Mesenteric fat pad (tissue), 1 donor: ENCODE measurements around the gene SEMA3A. TPM values are rescaled to one million over a fixed set of nuclear protein-coding genes. Genes with fewer than 3 reads are reported as not detected.
"Not testable (repeated sequence)": the region's sequence is repeated elsewhere in the genome, so short reads cannot be mapped to it uniquely, and the experiment has no call there.

Experiments used
- DNase-seq: peaks from one replicate; pipeline ENCODE4 v3.0.0-alpha.2; 2020; ENCODE audit warnings: low spot score
- total RNA-seq: library from RNA; stranded (reverse); fragmentation: NEBNext Ultra II Directional; extraction: Animal tissue kit (Norgen Biotek cat#: 25700); gene quantifications from one replicate; pipeline ENCODE4 v1.2.1, GENCODE V29; 2021
- donor health status: DM: yes; HTN: yes; CAD: no.

Gene SEMA3A
- total RNA-seq, 1 donor from 2014 or later = 10.2 TPM

- no peak for DNase-seq
Measured at GRCh38 chr7:84069033-84069432, 125.6 kb downstream of the SEMA3A start.

- DNase-seq = not testable (repeated sequence)
Measured at GRCh38 chr7:84062489-84062901, 132.1 kb downstream of the SEMA3A start.

- DNase-seq = no peak
Measured at GRCh38 chr7:84060760-84061261, 133.8 kb downstream of the SEMA3A start.

GRCh38 chr7:84060000-84060399 is 134.6 kb downstream of the SEMA3A start:
- DNase-seq = no peak

- DNase-seq = no peak
Measured at GRCh38 chr7:84058311-84059076, 136.1 kb downstream of the SEMA3A start.

GRCh38 chr7:84057576-84057975 is 137.0 kb downstream of the SEMA3A start:
- no peak for DNase-seq

- DNase-seq = no peak
Measured at GRCh38 chr7:84055904-84056605, 138.5 kb downstream of the SEMA3A start.

GRCh38 chr7:84055199-84055598 is 139.4 kb downstream of the SEMA3A start:
- not testable (repeated sequence) for DNase-seq

GRCh38 chr7:84049071-84049836 is 145.3 kb downstream of the SEMA3A start:
- DNase-seq = no peak

GRCh38 chr7:84047085-84047484 is 147.5 kb downstream of the SEMA3A start:
- no peak for DNase-seq

- DNase-seq = no peak
Measured at GRCh38 chr7:84044834-84045233, 149.8 kb downstream of the SEMA3A start.

GRCh38 chr7:84043661-84044191 is 150.9 kb downstream of the SEMA3A start:
- no peak for DNase-seq

GRCh38 chr7:84042110-84042539 is 152.5 kb downstream of the SEMA3A start:
- no peak for DNase-seq

GRCh38 chr7:84041649-84042048 is 152.9 kb downstream of the SEMA3A start:
- DNase-seq = no peak

- DNase-seq = no peak
Measured at GRCh38 chr7:84040355-84040754, 154.2 kb downstream of the SEMA3A start.

GRCh38 chr7:84039432-84039831 is 155.2 kb downstream of the SEMA3A start:
- no peak for DNase-seq

- no peak for DNase-seq
Measured at GRCh38 chr7:84027678-84028077, 166.9 kb downstream of the SEMA3A start.

- no peak for DNase-seq
Measured at GRCh38 chr7:84025332-84025927, 169.2 kb downstream of the SEMA3A start.

- DNase-seq = no peak
Measured at GRCh38 chr7:84022684-84023308, 171.8 kb downstream of the SEMA3A start.

- DNase-seq = no peak
Measured at GRCh38 chr7:84022009-84022408, 172.6 kb downstream of the SEMA3A start.
